ENCODE data around the gene DOCK7. TPM values are rescaled to one million over a fixed set of nuclear protein-coding genes. Genes with fewer than 3 reads are reported as not detected.
A peak's percentile ranks its signal among the peaks of the same experiment; 100 is the strongest.

The DOCK7 gene
- total RNA-seq, 1 donor: 110 TPM

GRCh38 chr1:62417351-62417999, 270.7 kb downstream of the DOCK7 start:
- no peak for TF ChIP-seq CTCF (IDR thresholded peaks at IDR 0.05; ENCODE audit: insufficient read depth, low read length)
- H3K4me3 ChIP-seq (ENCODE audit: low read depth, low read length): no peak overlapping the region
- no peak for DNase-seq (ENCODE audit: low read depth)

GRCh38 chr1:62415687-62416086, 272.5 kb downstream of the DOCK7 start:
- no peak for DNase-seq (ENCODE audit: low read depth)
- TF ChIP-seq CTCF (IDR thresholded peaks at IDR 0.05; ENCODE audit: insufficient read depth, low read length): no peak
- no peak overlapping the region for H3K4me3 ChIP-seq (ENCODE audit: low read depth, low read length)

- no peak overlapping the region for H3K4me3 ChIP-seq (ENCODE audit: low read depth, low read length)
- TF ChIP-seq CTCF (IDR thresholded peaks at IDR 0.05; ENCODE audit: insufficient read depth, low read length): peak; percentile 71
- DNase-seq (ENCODE audit: low read depth): peak; percentile 80
Measured at GRCh38 chr1:62407398-62408009, 280.7 kb downstream of the DOCK7 start.

- DNase-seq (ENCODE audit: low read depth): no peak
- H3K4me3 ChIP-seq (ENCODE audit: low read depth, low read length): no peak overlapping the region
- TF ChIP-seq CTCF (IDR thresholded peaks at IDR 0.05; ENCODE audit: insufficient read depth, low read length): no peak
Measured at GRCh38 chr1:62406576-62406975, 281.6 kb downstream of the DOCK7 start.

- no peak for TF ChIP-seq CTCF (IDR thresholded peaks at IDR 0.05; ENCODE audit: insufficient read depth, low read length)
Measured at GRCh38 chr1:62405247-62405646, 282.9 kb downstream of the DOCK7 start.

More at GRCh38 chr1:62405247-62405646, 282.9 kb downstream of the DOCK7 start:
- H3K4me3 ChIP-seq (ENCODE audit: low read depth, low read length): no peak overlapping the region
- no peak for DNase-seq (ENCODE audit: low read depth)

Small RNAs within 50 kb of the gene (small RNA-seq; reads per million reads assigned to genes)
- gene AL451044.1: not detected

Other genes with a start within 250 kb of the DOCK7 start
- under 0.01 TPM in 1 of 2 replicates, not detected in the other for gene ANGPTL3, start 90.9 kb downstream of the DOCK7 start, total RNA-seq (ENCODE audit: low replicate concordance)
- 13.5 and 25.3 TPM in 2 replicates for gene ATG4C, start 95.7 kb upstream of the DOCK7 start, total RNA-seq (ENCODE audit: low replicate concordance)